Ovary (tissue), 9 donors: ENCODE measurements around the gene DKK3. TPM values are rescaled to one million over a fixed set of nuclear protein-coding genes. Genes with fewer than 3 reads are reported as not detected.
"Not testable (repeated sequence)": the region's sequence is repeated elsewhere in the genome, so short reads cannot be mapped to it uniquely, and the experiment has no call there.

Source experiments
- DNase-seq, 5 donors: peaks; one replicate each; pipeline ENCODE4 v3.0.0-alpha.2; 2019 to 2020
- H3K27ac ChIP-seq, 2 donors: fragments of 200-600 bp; one replicate each; pipeline versions ENCODE4 v1.5.1 to v1.8.0; 2019 to 2022
- H3K27me3 ChIP-seq: fragments of 200-600 bp; one replicate; pipeline ENCODE4 v1.8.0; 2022
- H3K36me3 ChIP-seq: fragments of 200-600 bp; sonication (generic); one replicate; pipeline ENCODE4 v1.5.1; 2019
- H3K4me1 ChIP-seq: one replicate; pipeline ENCODE4 v1.8.1; 2013; ENCODE audit warnings: mild to moderate bottlenecking, moderate library complexity; ENCODE audit not compliant: insufficient read depth
- H3K4me3 ChIP-seq: fragments of 200-600 bp; sonication (generic); one replicate; pipeline ENCODE4 v1.5.1; 2017
- H3K9me3 ChIP-seq, 2 donors: fragments of 200-600 bp in 1 of 2; sonication (generic) in 1 of 2; one replicate each; pipeline versions ENCODE4 v1.5.1 to v1.8.1; 2013 to 2019; ENCODE audit warnings: mild to moderate bottlenecking in 1 of 2, moderate library complexity in 1 of 2
- EP300 ChIP-seq: sonication (generic); formaldehyde crosslinking; IDR thresholded peaks from one replicate; pipeline ENCODE4 v1.6.1; 2017; ENCODE audit warnings: antibody characterized with exemption
- POLR2A ChIP-seq: fragments of 450-650 bp; IDR thresholded peaks from one replicate; pipeline ENCODE4 v1.6.1; 2017; ENCODE audit warnings: antibody characterized with exemption, mild to moderate bottlenecking, moderate library complexity
- WGBS, 3 donors: extraction: QIAGEN DNeasy Blood & Tissue Kit in 1 of 3; methylation state at CpG; one replicate each; pipeline versions ENCODE4 v1.1.5 to v1.1.7; 2013 to 2017; 5-methylcytosine and 5-hydroxymethylcytosine counted together
- intact Hi-C, 4 donors: fragments of 100-400 bp; cut with DNase I; formaldehyde crosslinking; loops; one replicate each; pipeline versions ENCODE4 v1.11.0 to v1.15.1; 2022 to 2023
- polyA plus RNA-seq, 2 donors: library from polyadenylated mRNA; stranded (reverse); fragments of 200-250 nt in 1 of 2; fragments of 350-450 nt in 1 of 2; fragmentation: Illumina TruSeq in 1 of 2; extraction: RNeasy Lipid Tissue Mini Kit (QIAGEN cat#74804) in 1 of 2; gene quantifications; one replicate each; pipeline ENCODE4 v1.2.3, GENCODE V29; 2013 to 2014
- total RNA-seq, 7 donors: library from RNA; depleted of rRNA in 2 of 7; stranded (reverse); fragments of >200 nt in 2 of 7; fragmentation: NEBNext Ultra II Directional in 3 of 7; extraction: Animal tissue kit (Norgen Biotek cat#: 25700) in 3 of 7; gene quantifications; one replicate each; pipeline versions ENCODE4 v1.1.0 to v1.2.4, GENCODE V29; 2016 to 2023
- TF ChIP-seq, protein P1 (sequence below), 3 donors: fragments of 450-650 bp in 2 of 3; fragments of 200-600 bp in 1 of 3; IDR thresholded peaks; one replicate each; pipeline versions ENCODE4 v1.5.1 to v1.8.0; 2016 to 2022; ENCODE audit warnings: antibody characterized with exemption in 3 of 3, mild to moderate bottlenecking in 1 of 3
- donor health status: DM: no; HTN: no; CAD: no; lungs with moderate emphysema.
- donor health status: DM: no; HTN: no; CAD: no.
- donor health status: Bipolar disorder and iron deficiency.
- donor health status: DM: yes; HTN: yes; CAD: no.
- donor health status: DM: no; HTN: no; CAD: no.
- donor health status: DM: yes; HTN: yes; CAD: no.

DKK3 gene
- total and polyA plus RNA-seq, 9 donors = 33.9 to 255 (median 62.8) TPM

- Histone ChIP-seq H3K27me3 (no peaks in the 10 kb centered on the region), H3K27ac (no peak overlapping the region), H3K36me3 (no peaks in the 10 kb centered on the region), H3K4me1 (peaks cover 2% of the 10 kb centered on the region), H3K9me3 (no peaks in the 10 kb centered on the region), H3K4me3 (no peak overlapping the region)
- DNase-seq = peak; percentile 74 to 87 (median 85)
- intact Hi-C loops = loop anchor here (2.0 to 10.0 kb wide), 5 partner anchors 112 to 247 kb away; no protein-coding TSS in a partner anchor
- WGBS, 3 donors = 10 to 13% (median 10%) methylated on average over 14 of the region's 14 CpGs
- no peak for TF ChIP-seq POLR2A
- TF ChIP-seq, protein P1, sequence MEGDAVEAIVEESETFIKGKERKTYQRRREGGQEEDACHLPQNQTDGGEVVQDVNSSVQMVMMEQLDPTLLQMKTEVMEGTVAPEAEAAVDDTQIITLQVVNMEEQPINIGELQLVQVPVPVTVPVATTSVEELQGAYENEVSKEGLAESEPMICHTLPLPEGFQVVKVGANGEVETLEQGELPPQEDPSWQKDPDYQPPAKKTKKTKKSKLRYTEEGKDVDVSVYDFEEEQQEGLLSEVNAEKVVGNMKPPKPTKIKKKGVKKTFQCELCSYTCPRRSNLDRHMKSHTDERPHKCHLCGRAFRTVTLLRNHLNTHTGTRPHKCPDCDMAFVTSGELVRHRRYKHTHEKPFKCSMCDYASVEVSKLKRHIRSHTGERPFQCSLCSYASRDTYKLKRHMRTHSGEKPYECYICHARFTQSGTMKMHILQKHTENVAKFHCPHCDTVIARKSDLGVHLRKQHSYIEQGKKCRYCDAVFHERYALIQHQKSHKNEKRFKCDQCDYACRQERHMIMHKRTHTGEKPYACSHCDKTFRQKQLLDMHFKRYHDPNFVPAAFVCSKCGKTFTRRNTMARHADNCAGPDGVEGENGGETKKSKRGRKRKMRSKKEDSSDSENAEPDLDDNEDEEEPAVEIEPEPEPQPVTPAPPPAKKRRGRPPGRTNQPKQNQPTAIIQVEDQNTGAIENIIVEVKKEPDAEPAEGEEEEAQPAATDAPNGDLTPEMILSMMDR (IDR thresholded peaks at IDR 0.05) = peak; percentile 84 to 96 (median 88)
- peak; percentile 59 for TF ChIP-seq EP300
Observed at GRCh38 chr11:12043959-12044791, 35.7 kb upstream of the DKK3 start.

GRCh38 chr11:12043221-12043620, 34.8 kb upstream of the DKK3 start:
- intact Hi-C loops = loop anchor here (5.0 to 10.0 kb wide), 4 partner anchors 111 to 246 kb away; no protein-coding TSS in a partner anchor
- 87 to 89% (median 87%) methylated on average over 7 of the region's 7 CpGs for WGBS, 3 donors
- Histone ChIP-seq H3K27me3 (no peaks in the 10 kb centered on the region), H3K4me3 (no peak overlapping the region), H3K36me3 (no peaks in the 10 kb centered on the region), H3K4me1 (peaks cover 2% of the 10 kb centered on the region), H3K27ac (no peak overlapping the region), H3K9me3 (no peaks in the 10 kb centered on the region)
- TF ChIP-seq EP300 = no peak
- no peak for TF ChIP-seq POLR2A
- TF ChIP-seq, protein P1 (IDR thresholded peaks at IDR 0.05) = no peak
- no peak for DNase-seq

DNA sequence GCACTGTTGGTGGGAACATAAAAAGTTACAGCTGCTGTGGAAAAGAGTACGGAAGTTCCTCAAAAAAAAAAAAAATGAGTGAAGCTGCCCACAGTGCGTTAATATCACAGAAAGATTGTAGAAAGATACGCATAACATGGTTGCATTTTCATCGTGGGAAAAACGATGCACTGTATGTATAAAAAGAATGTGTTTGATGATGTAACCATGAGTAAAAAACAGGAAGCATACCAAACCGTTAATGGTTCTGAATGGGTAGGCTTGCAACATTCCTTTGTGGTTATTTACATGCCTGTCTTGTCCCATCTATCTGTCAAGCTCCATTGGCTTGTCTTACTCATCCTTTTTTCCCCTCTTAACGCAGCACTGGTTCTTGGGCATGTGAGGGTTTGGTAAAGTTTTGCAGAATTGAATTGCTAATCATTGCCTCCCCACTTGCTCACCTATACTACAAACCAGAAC, 33.8 kb upstream of the DKK3 start:
- WGBS, 3 donors = 73 to 84% (median 73%) methylated on average over 7 of the region's 7 CpGs
- H3K4me1 ChIP-seq = peaks cover 2% of the 10 kb centered on the region

DNA sequence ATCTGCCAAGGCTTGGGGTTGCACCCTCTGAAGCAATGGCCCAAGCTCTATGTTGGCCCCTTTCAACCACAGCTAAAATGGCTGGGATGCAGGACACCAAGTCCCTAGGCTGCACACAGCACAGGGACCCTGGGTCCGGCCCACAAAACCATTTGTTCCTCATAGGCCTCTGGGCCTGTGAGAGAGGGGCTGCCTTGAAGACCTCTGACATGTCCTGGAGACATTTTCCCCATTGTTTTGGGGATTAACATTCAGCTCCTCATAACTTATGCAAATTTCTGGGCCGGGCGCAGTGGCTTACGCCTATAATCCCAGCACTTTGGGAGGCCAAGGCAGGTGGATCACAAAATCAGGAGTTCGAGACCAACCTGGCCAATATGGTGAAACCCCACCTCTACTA, 32.3 kb upstream of the DKK3 start:
- WGBS, 3 donors = 97 to 99% (median 98%) methylated on average over 5 of the region's 5 CpGs
- intact Hi-C loops = loop anchor here (5.0 to 10.0 kb wide), 4 partner anchors 108 to 243 kb away; no protein-coding TSS in a partner anchor

More for the DNA sequence above, 33.8 kb upstream of the DKK3 start:
- H3K4me3 ChIP-seq = no peak overlapping the region
- no peak for DNase-seq
- H3K36me3 ChIP-seq = no peaks in the 10 kb centered on the region
- intact Hi-C loops = loop anchor here (5.0 to 10.0 kb wide), 4 partner anchors 110 to 245 kb away; no protein-coding TSS in a partner anchor
- no peaks in the 10 kb centered on the region for H3K9me3 ChIP-seq
- H3K27ac ChIP-seq = no peak overlapping the region
- H3K27me3 ChIP-seq = no peaks in the 10 kb centered on the region
- TF ChIP-seq, protein P1 (IDR thresholded peaks at IDR 0.05) = no peak
- no peak for TF ChIP-seq POLR2A

DNA sequence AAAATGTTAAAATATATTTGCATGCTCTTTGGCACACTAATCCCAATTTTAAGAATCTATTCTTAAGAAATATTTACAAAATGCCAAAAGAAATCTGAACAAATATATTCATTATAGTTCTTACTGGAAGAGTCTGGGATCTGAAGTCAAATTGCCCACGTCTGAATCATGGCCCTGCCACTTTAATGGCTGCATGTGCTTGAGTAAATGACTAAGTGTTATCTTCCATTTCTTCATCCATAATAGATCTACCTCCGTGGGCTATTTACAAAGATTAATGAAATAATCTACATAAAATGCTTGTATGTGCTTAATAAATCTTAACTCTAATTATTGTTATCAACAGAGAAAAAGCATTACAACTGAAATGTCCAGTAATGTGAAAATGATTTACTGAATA, 24.5 kb upstream of the DKK3 start:
- DNase-seq = no peak
- TF ChIP-seq EP300 = no peak
- TF ChIP-seq, protein P1 (IDR thresholded peaks at IDR 0.05) = no peak
- no peak for TF ChIP-seq POLR2A
- intact Hi-C loops = loop anchor here in 1 of 4 donors (10.0 kb wide), 1 partner anchor 1018 kb away; no protein-coding TSS in a partner anchor
- Histone ChIP-seq H3K9me3 (no peaks in the 10 kb centered on the region), H3K36me3 (no peaks in the 10 kb centered on the region), H3K27ac (no peak overlapping the region), H3K27me3 (no peaks in the 10 kb centered on the region), H3K4me3 (no peak overlapping the region), H3K4me1 (no peaks in the 10 kb centered on the region)
- 59 to 67% (median 66%) methylated on average over 2 of the region's 2 CpGs for WGBS, 3 donors

More for the DNA sequence above, 32.3 kb upstream of the DKK3 start:
- not testable (repeated sequence) for H3K36me3 ChIP-seq, H3K9me3 ChIP-seq, H3K27me3 ChIP-seq, DNase-seq, H3K4me3 ChIP-seq, H3K4me1 ChIP-seq, H3K27ac ChIP-seq
